ENCODE measurements around the gene TBCA.

TBCA gene

GRCh38 chr5:77781076-77781475, 4.9 kb upstream of the TBCA start:
- Histone ChIP-seq H3K4me3 (no peak overlapping the region), H3K27ac (no peak overlapping the region)
- DNase-seq (ENCODE audit: low spot score): no peak
- TF ChIP-seq, protein P1, sequence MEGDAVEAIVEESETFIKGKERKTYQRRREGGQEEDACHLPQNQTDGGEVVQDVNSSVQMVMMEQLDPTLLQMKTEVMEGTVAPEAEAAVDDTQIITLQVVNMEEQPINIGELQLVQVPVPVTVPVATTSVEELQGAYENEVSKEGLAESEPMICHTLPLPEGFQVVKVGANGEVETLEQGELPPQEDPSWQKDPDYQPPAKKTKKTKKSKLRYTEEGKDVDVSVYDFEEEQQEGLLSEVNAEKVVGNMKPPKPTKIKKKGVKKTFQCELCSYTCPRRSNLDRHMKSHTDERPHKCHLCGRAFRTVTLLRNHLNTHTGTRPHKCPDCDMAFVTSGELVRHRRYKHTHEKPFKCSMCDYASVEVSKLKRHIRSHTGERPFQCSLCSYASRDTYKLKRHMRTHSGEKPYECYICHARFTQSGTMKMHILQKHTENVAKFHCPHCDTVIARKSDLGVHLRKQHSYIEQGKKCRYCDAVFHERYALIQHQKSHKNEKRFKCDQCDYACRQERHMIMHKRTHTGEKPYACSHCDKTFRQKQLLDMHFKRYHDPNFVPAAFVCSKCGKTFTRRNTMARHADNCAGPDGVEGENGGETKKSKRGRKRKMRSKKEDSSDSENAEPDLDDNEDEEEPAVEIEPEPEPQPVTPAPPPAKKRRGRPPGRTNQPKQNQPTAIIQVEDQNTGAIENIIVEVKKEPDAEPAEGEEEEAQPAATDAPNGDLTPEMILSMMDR (IDR thresholded peaks at IDR 0.05): no peak

DNA sequence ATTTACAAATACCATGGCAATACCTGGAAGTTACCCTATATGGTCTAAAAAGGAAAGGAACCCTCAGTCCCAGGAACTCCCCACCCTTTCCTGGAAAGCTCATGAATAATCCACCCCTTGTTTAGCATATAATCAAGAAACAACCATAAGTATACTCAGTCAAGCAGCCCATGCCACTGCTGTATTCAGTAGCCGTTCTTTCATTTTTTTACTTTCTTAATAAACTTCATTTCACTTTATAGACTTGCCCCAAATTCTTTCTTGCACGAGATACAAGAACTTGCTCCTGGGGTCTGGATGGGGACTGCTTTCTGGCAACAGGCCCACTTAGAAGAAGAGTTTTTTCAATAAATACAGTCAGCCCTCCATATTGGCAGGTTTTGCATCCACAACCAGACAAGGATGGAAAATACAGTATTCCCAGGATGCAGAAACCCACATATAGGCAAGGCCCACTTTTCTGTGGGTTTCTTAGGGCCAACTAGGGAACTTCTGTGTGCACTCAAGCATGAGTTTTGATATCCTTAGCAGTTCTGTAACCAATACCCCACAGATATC, 2.8 kb upstream of the TBCA start:
- TF ChIP-seq, protein P1 (IDR thresholded peaks at IDR 0.05): no peak
- DNase-seq (ENCODE audit: low spot score): no peak

GRCh38 chr5:77778398-77778797, 2.3 kb upstream of the TBCA start:
- H3K4me3 ChIP-seq: no peak overlapping the region
- no peak for DNase-seq (ENCODE audit: low spot score)
- no peak overlapping the region for H3K27ac ChIP-seq
- TF ChIP-seq, protein P1 (IDR thresholded peaks at IDR 0.05): no peak

More for the DNA sequence above, 2.8 kb upstream of the TBCA start:
- no peak overlapping the region for H3K27ac ChIP-seq
- H3K4me3 ChIP-seq: no peak overlapping the region

DNA sequence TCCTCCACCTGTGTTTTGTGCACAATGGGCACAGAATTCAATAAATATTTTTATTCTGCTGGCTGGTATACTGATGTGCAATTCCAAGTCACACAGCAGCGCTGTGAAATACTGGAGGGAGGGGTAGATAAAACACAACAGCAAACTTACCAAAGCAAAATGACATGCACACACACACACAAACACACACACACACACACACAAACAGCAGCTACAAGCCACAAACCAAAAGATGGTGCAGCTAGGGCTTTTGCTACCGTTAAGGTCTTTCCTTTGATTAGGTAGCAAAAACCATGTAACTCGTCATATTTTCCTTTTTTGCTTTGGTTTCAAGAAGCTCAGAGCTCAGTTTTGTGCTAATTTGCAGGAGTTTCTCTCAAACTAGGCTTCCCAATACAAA, 1.8 kb upstream of the TBCA start:
- no peak overlapping the region for H3K4me3 ChIP-seq
- no peak overlapping the region for H3K27ac ChIP-seq
- TF ChIP-seq, protein P1 (IDR thresholded peaks at IDR 0.05): no peak
- no peak for DNase-seq (ENCODE audit: low spot score)

GRCh38 chr5:77777281-77777892, 1.2 kb upstream of the TBCA start:
- Histone ChIP-seq H3K4me3 (no peak overlapping the region), H3K27ac (no peak overlapping the region)
- DNase-seq (ENCODE audit: low spot score): no peak
- TF ChIP-seq, protein P1 (IDR thresholded peaks at IDR 0.05): no peak

DNA sequence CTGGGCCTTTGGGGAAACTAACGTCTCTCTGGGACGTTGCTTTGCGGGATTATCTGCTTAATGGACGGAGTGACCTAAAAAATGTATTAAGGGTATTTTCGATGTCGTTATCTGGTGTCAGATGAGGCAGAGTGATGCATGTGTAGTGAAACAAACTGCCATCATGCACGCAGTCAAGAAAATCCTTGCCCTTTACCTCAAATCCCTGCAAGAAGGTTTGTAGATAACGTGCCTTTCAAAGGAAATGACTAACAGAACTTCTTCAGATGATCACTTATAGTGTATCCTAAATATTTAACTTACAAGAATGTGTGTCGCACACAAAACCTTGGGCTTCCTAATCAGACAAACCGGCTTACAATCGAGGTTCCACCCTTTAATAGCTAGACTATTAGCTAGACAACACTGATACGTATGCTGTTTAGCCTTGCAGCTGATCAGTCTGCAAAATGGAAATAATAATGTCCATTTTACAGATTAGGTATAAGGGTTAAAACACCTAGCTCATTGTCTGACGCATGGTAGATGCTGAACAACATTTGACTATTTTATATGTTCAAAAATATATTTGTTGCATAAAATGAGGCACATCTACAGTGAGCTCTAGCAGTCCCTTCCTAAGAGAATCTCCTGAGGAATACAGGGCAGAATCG, 541 bp upstream of the TBCA start:
- H3K27ac ChIP-seq: peak overlapping the region in 1 of 2 donors; percentile 98

More for the DNA sequence above, 541 bp upstream of the TBCA start:
- TF ChIP-seq, protein P1 (IDR thresholded peaks at IDR 0.05): no peak
- H3K4me3 ChIP-seq: peak overlapping the region; percentile 87
- no peak for DNase-seq (ENCODE audit: low spot score)

All from coronary artery (tissue), 2 donors.